Body of pancreas (tissue), 4 donors: ENCODE results near the gene AMER2.

Experiments
- POLR2A ChIP-seq, 3 donors: fragments of 450-650 bp; IDR thresholded peaks; one replicate each; pipeline ENCODE4 v1.6.1; 2016; ENCODE audit warnings: antibody characterized with exemption in 3 of 3, mild to moderate bottlenecking in 2 of 3
- TF ChIP-seq, protein P1 (sequence below), 7 experiments: fragments of 450-650 bp in 4 of 7; fragments of 200-600 bp in 3 of 7; sonication (generic) in 3 of 7; IDR thresholded peaks; one replicate each; pipeline ENCODE4 v1.5.1; 2016 to 2019; ENCODE audit warnings: antibody characterized with exemption in 7 of 7

DNA sequence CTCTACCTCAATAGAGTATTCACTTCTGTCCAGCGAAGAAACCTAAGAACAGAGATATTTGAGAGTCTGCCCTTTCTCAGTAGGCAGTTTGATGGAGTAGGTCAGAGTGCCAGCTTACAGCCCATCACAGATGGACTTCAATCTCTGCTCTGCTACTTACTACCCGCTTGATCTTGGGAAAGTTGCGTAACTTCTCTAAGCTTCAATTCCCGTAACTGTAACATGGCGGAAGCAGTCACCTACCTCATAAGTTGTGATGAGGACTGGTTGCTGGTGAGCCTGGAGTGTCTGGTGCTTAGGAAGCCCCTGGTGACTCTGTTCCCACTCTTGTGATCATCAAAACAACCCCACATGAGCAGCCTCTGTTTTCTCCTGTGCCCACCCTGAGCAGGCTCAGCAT is 31.0 kb downstream of the AMER2 start:
- TF ChIP-seq, protein P1, sequence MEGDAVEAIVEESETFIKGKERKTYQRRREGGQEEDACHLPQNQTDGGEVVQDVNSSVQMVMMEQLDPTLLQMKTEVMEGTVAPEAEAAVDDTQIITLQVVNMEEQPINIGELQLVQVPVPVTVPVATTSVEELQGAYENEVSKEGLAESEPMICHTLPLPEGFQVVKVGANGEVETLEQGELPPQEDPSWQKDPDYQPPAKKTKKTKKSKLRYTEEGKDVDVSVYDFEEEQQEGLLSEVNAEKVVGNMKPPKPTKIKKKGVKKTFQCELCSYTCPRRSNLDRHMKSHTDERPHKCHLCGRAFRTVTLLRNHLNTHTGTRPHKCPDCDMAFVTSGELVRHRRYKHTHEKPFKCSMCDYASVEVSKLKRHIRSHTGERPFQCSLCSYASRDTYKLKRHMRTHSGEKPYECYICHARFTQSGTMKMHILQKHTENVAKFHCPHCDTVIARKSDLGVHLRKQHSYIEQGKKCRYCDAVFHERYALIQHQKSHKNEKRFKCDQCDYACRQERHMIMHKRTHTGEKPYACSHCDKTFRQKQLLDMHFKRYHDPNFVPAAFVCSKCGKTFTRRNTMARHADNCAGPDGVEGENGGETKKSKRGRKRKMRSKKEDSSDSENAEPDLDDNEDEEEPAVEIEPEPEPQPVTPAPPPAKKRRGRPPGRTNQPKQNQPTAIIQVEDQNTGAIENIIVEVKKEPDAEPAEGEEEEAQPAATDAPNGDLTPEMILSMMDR (IDR thresholded peaks at IDR 0.05), result no peak
- no peak for TF ChIP-seq POLR2A (IDR thresholded peaks at IDR 0.05)
